ENCODE results near the gene ADPRS. TPM values are rescaled to one million over a fixed set of nuclear protein-coding genes. Genes with fewer than 3 reads are reported as not detected.

The ADPRS gene
- 10 to 100 TPM; 24.4 to 30.9 (median 27.0) TPM for total RNA-seq (2021; fragmentation: NEBNext Ultra II Directional; extraction: Animal tissue kit (Norgen Biotek cat#: 25700))
- long read RNA-seq, transcript ADPRHL2-201 (6 exons, 1,668 nt): major isoform, 64 of 67 reads
- long read RNA-seq, partial matches to known transcripts: 3 of 67 reads
- long read RNA-seq, other reads (novel, unspliced or antisense): 0 of 67 reads

- peaks cover 12% of the 10 kb centered on the region for H3K4me1 Mint-ChIP-seq (ENCODE audit: low read depth)
- peaks cover 4% of the 10 kb centered on the region; the same call in 1 of the 2 replicates for H3K27me3 Mint-ChIP-seq (ENCODE audit: insufficient read depth)
- TF ChIP-seq CTCF (IDR thresholded peaks at IDR 0.05): peak; percentile 99
- peaks cover 11% of the 10 kb centered on the region for H3K36me3 Mint-ChIP-seq (ENCODE audit: low read depth)
- H3K9me3 Mint-ChIP-seq: no peaks in the 10 kb centered on the region
- H3K4me3 Mint-ChIP-seq: peak within 1 kb of the TSS; percentile 98
- peak within 1 kb of the TSS; percentile 95 for H3K27ac Mint-ChIP-seq
- peak; percentile 79 for DNase-seq
These were observed at the start of gene ADPRS for GRCh38 chr1:36088577-36089392. Gene ADPRS (plus strand): TSS chr1:36088892. CDS start chr1:36088905, 13 bp downstream.

DNA sequence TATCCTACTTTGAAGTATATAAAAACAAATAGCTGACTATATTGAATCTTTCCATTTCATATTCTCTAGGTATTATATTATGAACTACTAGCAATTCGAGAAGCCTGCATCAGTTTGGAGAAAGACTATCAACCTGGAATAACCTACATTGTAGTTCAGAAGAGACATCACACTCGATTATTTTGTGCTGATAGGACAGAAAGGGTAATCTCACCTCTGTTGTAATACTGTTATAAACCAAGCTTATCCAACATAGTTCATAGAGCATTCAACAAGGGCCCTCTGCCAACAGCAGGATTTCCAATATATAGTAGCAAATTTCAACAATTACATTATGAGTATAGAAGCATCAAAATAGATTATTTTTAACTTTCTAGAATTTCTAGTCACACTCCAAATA lies 48.5 kb upstream of the ADPRS start:
- no peak for DNase-seq
- Mint-ChIP-seq H3K9me3 (no peaks in the 10 kb centered on the region), H3K27ac (no peak overlapping the region), H3K27me3 (ENCODE audit: insufficient read depth) (no peaks in the 10 kb centered on the region), H3K4me3 (no peak overlapping the region), H3K4me1 (ENCODE audit: low read depth) (peaks cover under 1% of the 10 kb centered on the region; the same call in 1 of the 2 replicates), H3K36me3 (ENCODE audit: low read depth) (peaks cover 14% of the 10 kb centered on the region)
- no peak for TF ChIP-seq CTCF (IDR thresholded peaks at IDR 0.05)

GRCh38 chr1:36051821-36052220 lies 36.9 kb upstream of the ADPRS start:
- Mint-ChIP-seq H3K9me3 (no peaks in the 10 kb centered on the region), H3K36me3 (ENCODE audit: low read depth) (peaks cover 26% of the 10 kb centered on the region), H3K4me1 (ENCODE audit: low read depth) (no peaks in the 10 kb centered on the region), H3K27me3 (ENCODE audit: insufficient read depth) (no peaks in the 10 kb centered on the region; the same call in 1 of the 2 replicates), H3K27ac (no peak overlapping the region), H3K4me3 (no peak overlapping the region)
- no peak for DNase-seq
- no peak for TF ChIP-seq CTCF (IDR thresholded peaks at IDR 0.05)

DNA sequence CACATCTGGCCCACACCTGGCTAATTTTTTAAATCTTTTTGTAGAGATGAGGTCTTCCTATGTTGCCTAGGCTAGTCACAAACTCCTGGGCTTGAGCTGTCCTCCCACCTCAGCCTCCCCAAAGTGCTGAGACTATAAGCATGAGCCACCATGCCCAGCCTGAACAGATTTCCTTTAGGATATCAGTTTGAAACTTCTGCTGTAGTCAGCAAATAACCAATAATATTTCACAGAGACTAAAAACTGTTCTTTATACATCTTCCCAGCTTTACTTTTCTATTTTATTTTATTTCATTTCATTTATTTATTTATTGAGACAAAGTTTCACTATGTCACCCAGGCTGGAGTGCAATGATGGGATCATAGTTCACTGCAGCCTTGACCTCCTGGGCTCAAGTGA lies 34.7 kb upstream of the ADPRS start:
- Mint-ChIP-seq H3K4me3 (no peak overlapping the region), H3K36me3 (ENCODE audit: low read depth) (peaks cover 6% of the 10 kb centered on the region), H3K27ac (no peak overlapping the region), H3K27me3 (ENCODE audit: insufficient read depth) (no peaks in the 10 kb centered on the region), H3K4me1 (ENCODE audit: low read depth) (no peaks in the 10 kb centered on the region), H3K9me3 (no peaks in the 10 kb centered on the region)
- no peak for TF ChIP-seq CTCF (IDR thresholded peaks at IDR 0.05)
- no peak for DNase-seq

DNA sequence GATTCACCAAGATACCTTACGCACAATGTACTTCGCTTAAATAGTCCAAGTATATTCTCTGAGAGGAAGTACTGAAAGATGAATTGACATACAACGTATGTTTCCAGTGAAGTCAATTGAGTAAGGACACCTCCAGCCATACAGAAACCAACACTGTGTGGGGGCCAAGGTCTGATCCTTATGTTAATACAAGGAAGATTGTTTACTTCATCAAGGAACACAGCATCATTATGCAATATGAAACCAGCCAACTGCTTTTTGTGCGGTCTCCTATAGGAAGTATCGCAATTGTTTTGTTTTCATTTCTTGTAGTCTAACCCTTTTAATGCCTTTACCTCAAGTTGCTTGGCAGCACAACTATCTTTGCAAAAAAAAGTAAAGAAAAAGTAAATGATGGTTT lies 33.0 kb upstream of the ADPRS start:
- H3K27ac Mint-ChIP-seq: no peak overlapping the region
- DNase-seq: no peak
- no peaks in the 10 kb centered on the region for H3K27me3 Mint-ChIP-seq (ENCODE audit: insufficient read depth)
- TF ChIP-seq CTCF (IDR thresholded peaks at IDR 0.05): no peak
- no peak overlapping the region for H3K4me3 Mint-ChIP-seq
- H3K4me1 Mint-ChIP-seq (ENCODE audit: low read depth): no peaks in the 10 kb centered on the region
- no peaks in the 10 kb centered on the region for H3K9me3 Mint-ChIP-seq
- no peaks in the 10 kb centered on the region; the same call in 1 of the 2 replicates for H3K36me3 Mint-ChIP-seq (ENCODE audit: low read depth)
